AG04450 (cell line): ENCODE results near the gene ADCY4. TPM values are rescaled to one million over a fixed set of nuclear protein-coding genes. Genes with fewer than 3 reads are reported as not detected.

Source experiments
- CTCF ChIA-PET: fragments of 300-600, 350-600 bp; formaldehyde crosslinking; extraction: SDS; loops from one replicate; lab custom pipeline; 2022; ENCODE audit warnings: antibody characterized with exemption, inconsistent platforms; lab: Charles Lee
- POLR2A ChIA-PET: fragments of 350-600 bp; formaldehyde crosslinking; extraction: SDS; loops from one replicate; lab custom pipeline; 2021; ENCODE audit warnings: antibody characterized with exemption, inconsistent platforms; lab: Yijun Ruan, JAX
- DNase-seq: peaks from one replicate; pipeline ENCODE4 v3.0.0-alpha.2; 2011; ENCODE audit warnings: low read depth, low spot score
- H3K27ac ChIP-seq: one replicate; pipeline ENCODE4 v1.5.1; 2012; ENCODE audit warnings: low read depth, low read length, control low read depth
- H3K27me3 ChIP-seq: one replicate; pipeline ENCODE4 v1.6.0; 2012; ENCODE audit warnings: low read length; ENCODE audit not compliant: control insufficient read depth, insufficient read depth
- H3K4me3 ChIP-seq: 2 replicates; pipeline ENCODE4 v1.5.1; 2011; ENCODE audit warnings: mild to moderate bottlenecking, low read depth, low read length, control low read depth
- H3K9me3 ChIP-seq: 2 replicates; pipeline ENCODE4 v1.5.1; 2012; ENCODE audit warnings: low read length; ENCODE audit not compliant: control insufficient read depth, insufficient read depth
- CTCF ChIP-seq: IDR thresholded peaks from 2 replicates; pipeline ENCODE4 v1.5.1; 2011; ENCODE audit warnings: low read depth, low read length, control low read depth, inconsistent platforms
- polyA plus RNA-seq: library from polyadenylated mRNA; depleted of rRNA; stranded (reverse); fragments of >200 nt; gene quantifications from 2 replicates; pipeline ENCODE4 v1.2.3, GENCODE V29; 2011

The ADCY4 gene
- polyA plus RNA-seq, 1 experiment, result 0.04 TPM

- Histone ChIP-seq H3K9me3 (no peaks in the 10 kb centered on the region), H3K27ac (peak overlapping the region; percentile 57), H3K4me3 (peak overlapping the region; percentile 96), H3K27me3 (no peaks in the 10 kb centered on the region)
- peak; percentile 23 for DNase-seq
- TF ChIP-seq CTCF, result no peak
- ChIA-PET POLR2A (interaction anchor here (0.5 to 1.6 kb wide), 4 partner anchors 56 to 184 kb away, joined by 3 to 9 read pairs (median 4); partner anchors contain the start of genes CBLN3, DCAF11, KHNYN and NRL), CTCF (interaction anchor here (0.5 to 7.6 kb wide), 7 partner anchors 10 to 241 kb away, joined by 3 to 87 read pairs (median 3); partner anchors contain the start of genes CIDEB, IRF9, LTB4R2 and TINF2)
These were observed 36.0 kb downstream of the ADCY4 start for GRCh38 chr14:24298892-24299254.

- H3K4me3 ChIP-seq, result no peak overlapping the region
- TF ChIP-seq CTCF, result peak; percentile 48; the same call in 1 of the 2 replicates
- DNase-seq, result no peak
- no peaks in the 10 kb centered on the region for H3K27me3 ChIP-seq
- POLR2A ChIA-PET, result interaction anchor here (0.6 to 1.9 kb wide), 2 partner anchors 55 to 99 kb away, joined by 11 to 14 read pairs; partner anchors contain the start of gene TINF2
- H3K27ac ChIP-seq, result peak overlapping the region; percentile 31
- CTCF ChIA-PET, result interaction anchor here (0.7 to 7.6 kb wide), 28 partner anchors 8 to 240 kb away, joined by 3 to 87 read pairs (median 6); partner anchors contain the start of genes CIDEB, IRF9, LTB4R2 and MDP1
- H3K9me3 ChIP-seq, result no peaks in the 10 kb centered on the region
These were observed 37.5 kb downstream of the ADCY4 start for GRCh38 chr14:24297190-24297964.

GRCh38 chr14:24296341-24297157, 38.3 kb downstream of the ADCY4 start:
- DNase-seq, result peak; percentile 83
- Histone ChIP-seq H3K4me3 (no peak overlapping the region), H3K9me3 (no peaks in the 10 kb centered on the region), H3K27me3 (no peaks in the 10 kb centered on the region), H3K27ac (peak overlapping the region; percentile 75)
- ChIA-PET CTCF (interaction anchor here (0.6 to 7.6 kb wide), 37 partner anchors 12 to 282 kb away, joined by 3 to 87 read pairs (median 5); partner anchors contain the start of genes CHMP4A, CIDEB, DCAF11 and EMC9), POLR2A (interaction anchor here (1.9 kb wide), 1 partner anchor 54 kb away, joined by 14 read pairs; the partner anchor contains the start of gene TINF2)
- peak; percentile 86 for TF ChIP-seq CTCF

GRCh38 chr14:24293525-24293924, 41.3 kb downstream of the ADCY4 start:
- TF ChIP-seq CTCF, result no peak
- Histone ChIP-seq H3K9me3 (no peaks in the 10 kb centered on the region), H3K27me3 (no peaks in the 10 kb centered on the region), H3K27ac (no peak overlapping the region), H3K4me3 (no peak overlapping the region)
- no peak for DNase-seq
- POLR2A ChIA-PET, result no interaction called here
- CTCF ChIA-PET, result interaction anchor here (0.8 to 1.9 kb wide), 4 partner anchors 14 to 138 kb away, joined by 3 to 11 read pairs (median 4); partner anchors contain the start of genes CIDEB and MDP1
